CD14-positive monocyte (primary cell): ENCODE results near the gene KIF25. TPM values are rescaled to one million over a fixed set of nuclear protein-coding genes. Genes with fewer than 3 reads are reported as not detected.
A peak's percentile ranks its signal among the peaks of the same experiment; 100 is the strongest.

Experiments
- DNase-seq, 3 donors: peaks; one replicate each; pipeline ENCODE4 v3.0.0-alpha.2; 2011 to 2022
- H2AFZ ChIP-seq: 2 replicates; pipeline ENCODE4 v1.6.0; 2012; ENCODE audit warnings: mild to moderate bottlenecking, low read depth, low read length, inconsistent platforms; ENCODE audit not compliant: insufficient read depth, poor library complexity, severe bottlenecking
- H3K27ac ChIP-seq, 2 donors: 1 replicate in 1 of 2; 2 replicates in 1 of 2; pipeline ENCODE4 v1.5.1; 2012 to 2013; ENCODE audit warnings: low read length in 2 of 2, control low read depth in 1 of 2, inconsistent platforms in 1 of 2, low read depth in 1 of 2, mild to moderate bottlenecking in 1 of 2
- H3K27me3 ChIP-seq, 2 donors: one replicate each; pipeline versions ENCODE4 v1.6.0 to v1.6.1; 2011 to 2013; ENCODE audit warnings: low read length in 2 of 2; ENCODE audit not compliant: control insufficient read depth in 2 of 2, insufficient read depth in 2 of 2
- H3K36me3 ChIP-seq, 2 donors: replicated peaks in 1 of 2; 1 replicate in 1 of 2; 2 replicates in 1 of 2; pipeline versions ENCODE4 v1.5.1 to v1.6.1; 2012 to 2013; ENCODE audit warnings: low read length in 2 of 2, control low read depth in 1 of 2, inconsistent platforms in 1 of 2, mild to moderate bottlenecking in 1 of 2; ENCODE audit not compliant: insufficient read depth in 2 of 2, control insufficient read depth in 1 of 2
- H3K4me1 ChIP-seq, 2 donors: 1 replicate in 1 of 2; 2 replicates in 1 of 2; pipeline versions ENCODE4 v1.5.1 to v1.6.1; 2012 to 2013; ENCODE audit warnings: low read length in 2 of 2, control low read depth in 1 of 2, inconsistent platforms in 1 of 2, mild to moderate bottlenecking in 1 of 2, moderate library complexity in 1 of 2; ENCODE audit not compliant: insufficient read depth in 2 of 2, control insufficient read depth in 1 of 2
- H3K4me2 ChIP-seq: replicated peaks from 2 replicates; pipeline ENCODE3; 2012; ENCODE audit warnings: low read length, moderate library complexity, mild to moderate bottlenecking; ENCODE audit not compliant: poor library complexity, severe bottlenecking; ENCODE audit errors: extremely low read depth
- H3K4me3 ChIP-seq, 3 experiments: fragments of 200-600 bp in 1 of 3; sonication (generic) in 1 of 3; replicated peaks in 1 of 3; 1 replicate in 2 of 3; 2 replicates in 1 of 3; pipeline ENCODE4 v1.5.1; 2011 to 2013; ENCODE audit warnings: low read length in 3 of 3, mild to moderate bottlenecking in 3 of 3, control low read depth in 2 of 3, low read depth in 2 of 3, inconsistent platforms in 1 of 3, moderate library complexity in 1 of 3
- H3K79me2 ChIP-seq: 2 replicates; pipeline ENCODE4 v1.6.0; 2012; ENCODE audit warnings: mild to moderate bottlenecking, control low read depth, inconsistent platforms, low read length, moderate library complexity; ENCODE audit not compliant: insufficient read depth
- H3K9ac ChIP-seq: 2 replicates; pipeline ENCODE4 v1.6.0; 2017; ENCODE audit warnings: low read length, mild to moderate bottlenecking; ENCODE audit not compliant: insufficient read depth, poor library complexity, severe bottlenecking
- H3K9me3 ChIP-seq, 2 donors: replicated peaks in 1 of 2; 1 replicate in 1 of 2; 2 replicates in 1 of 2; pipeline versions ENCODE4 v1.5.1 to v1.6.1; 2012 to 2013; ENCODE audit warnings: low read length in 2 of 2, control low read depth in 1 of 2; ENCODE audit not compliant: control insufficient read depth in 1 of 2, insufficient read depth in 1 of 2
- H4K20me1 ChIP-seq: 2 replicates; pipeline ENCODE4 v1.6.0; 2012; ENCODE audit warnings: mild to moderate bottlenecking, low read length, control low read depth, moderate library complexity; ENCODE audit not compliant: insufficient read depth
- H3K27ac Mint-ChIP-seq, 7 donors: one replicate each; pipeline ENCODE4 v1.8.0; 2020; ENCODE audit warnings: mild to moderate bottlenecking in 7 of 7, mixed read lengths in 7 of 7, moderate library complexity in 6 of 7, inconsistent platforms in 2 of 7
- H3K27me3 Mint-ChIP-seq, 3 donors: one replicate each; pipeline ENCODE4 v1.8.0; 2021 to 2022; ENCODE audit warnings: low read depth in 3 of 3, mild to moderate bottlenecking in 3 of 3, mixed read lengths in 3 of 3, moderate library complexity in 3 of 3, inconsistent platforms in 1 of 3
- H3K36me3 Mint-ChIP-seq, 2 donors: one replicate each; pipeline ENCODE4 v1.8.0; 2020; ENCODE audit warnings: mixed read lengths in 2 of 2, inconsistent platforms in 1 of 2, mild to moderate bottlenecking in 1 of 2
- H3K4me1 Mint-ChIP-seq: one replicate; pipeline ENCODE4 v1.8.0; 2020; ENCODE audit warnings: mild to moderate bottlenecking, mixed read lengths
- H3K4me3 Mint-ChIP-seq, 2 donors: one replicate each; pipeline ENCODE4 v1.8.0; 2020; ENCODE audit warnings: mild to moderate bottlenecking in 2 of 2, mixed read lengths in 2 of 2, moderate library complexity in 1 of 2
- H3K9me3 Mint-ChIP-seq, 7 donors: one replicate each; pipeline ENCODE4 v1.8.0; 2020 to 2022; ENCODE audit warnings: mixed read lengths in 7 of 7, mild to moderate bottlenecking in 6 of 7, moderate library complexity in 6 of 7, inconsistent platforms in 2 of 7
- CTCF ChIP-seq: fragments of 200-600 bp; IDR thresholded peaks from one replicate; pipeline ENCODE4 v1.8.0; 2022; ENCODE audit warnings: antibody characterized with exemption, mild to moderate bottlenecking
- WGBS: methylation state at CpG from one replicate; pipeline ENCODE4 v1.1.5; 2013; ENCODE audit warnings: missing lambda C conversion rate; ENCODE audit not compliant: insufficient coverage; 5-methylcytosine and 5-hydroxymethylcytosine counted together
- intact Hi-C, 2 donors: fragments of 100-400 bp; cut with micrococcal nuclease; formaldehyde crosslinking; loops; one replicate each; pipeline versions ENCODE4 v1.15.0 to v1.15.1; 2023
- polyA plus RNA-seq, 3 donors: library from polyadenylated mRNA; depleted of rRNA in 1 of 3; unstranded in 2 of 3; stranded (reverse) in 1 of 3; fragments of 300-500 nt in 2 of 3; fragments of >200 nt in 1 of 3; fragmentation: Illumina TruSeq in 2 of 3; gene quantifications; 1 replicate in 2 of 3; 2 replicates in 1 of 3; pipeline ENCODE4 v1.2.3, GENCODE V29; 2012 to 2021

The KIF25 gene
- polyA plus RNA-seq, 3 donors = not detected

GRCh38 chr6:167978607-167979006, 18.9 kb upstream of the KIF25 start:
- Mint-ChIP-seq H3K36me3 (no peaks in the 10 kb centered on the region), H3K27me3 (peaks cover 0 to 4% (median 3%) of the 10 kb centered on the region in 3 donors), H3K4me1 (no peaks in the 10 kb centered on the region), H3K9me3 (peaks cover 6 to 24% (median 13%) of the 10 kb centered on the region in 7 donors), H3K4me3 (no peak overlapping the region), H3K27ac (no peak overlapping the region)
- Histone ChIP-seq H3K27me3 (no peaks in the 10 kb centered on the region), H3K9ac (no peak overlapping the region), H3K4me2 (no peak overlapping the region), H4K20me1 (no peaks in the 10 kb centered on the region), H3K4me3 (no peak overlapping the region), H3K4me1 (no peaks in the 10 kb centered on the region), H3K9me3 (peaks cover 3 to 21% of the 10 kb centered on the region in 2 donors), H3K27ac (no peak overlapping the region), H2AFZ (no peak overlapping the region), H3K36me3 (no peaks in the 10 kb centered on the region), H3K79me2 (no peaks in the 10 kb centered on the region)
- DNase-seq = no peak
- intact Hi-C loops = no loop called here
- no peak for TF ChIP-seq CTCF
- 90% methylated on average over 7 of the region's 7 CpGs for WGBS

GRCh38 chr6:167979436-167980139, 17.9 kb upstream of the KIF25 start:
- Histone ChIP-seq H3K4me3 (no peak overlapping the region), H3K9me3 (peaks cover 9 to 26% of the 10 kb centered on the region in 2 donors), H4K20me1 (no peaks in the 10 kb centered on the region), H3K27me3 (no peaks in the 10 kb centered on the region), H3K9ac (no peak overlapping the region), H3K27ac (no peak overlapping the region), H3K79me2 (no peaks in the 10 kb centered on the region), H3K4me1 (no peaks in the 10 kb centered on the region), H3K4me2 (no peak overlapping the region), H2AFZ (no peak overlapping the region), H3K36me3 (no peaks in the 10 kb centered on the region)
- TF ChIP-seq CTCF = no peak
- WGBS = 96% methylated on average over 12 of the region's 12 CpGs
- Mint-ChIP-seq H3K9me3 (peaks cover 6 to 30% (median 15%) of the 10 kb centered on the region in 7 donors), H3K27ac (peak overlapping the region in 1 of 7 donors; percentile 2), H3K36me3 (no peaks in the 10 kb centered on the region), H3K4me1 (no peaks in the 10 kb centered on the region), H3K4me3 (no peak overlapping the region), H3K27me3 (peaks cover 0 to 6% (median 3%) of the 10 kb centered on the region in 3 donors)
- intact Hi-C loops = no loop called here
- DNase-seq = no peak
